ENCODE measurements around the gene MINDY4. TPM values are rescaled to one million over a fixed set of nuclear protein-coding genes. Genes with fewer than 3 reads are reported as not detected.

MINDY4 gene
- total RNA-seq, 6 donors from 2014 or later, result 7.7 to 43.0 (median 19.4) TPM

DNA sequence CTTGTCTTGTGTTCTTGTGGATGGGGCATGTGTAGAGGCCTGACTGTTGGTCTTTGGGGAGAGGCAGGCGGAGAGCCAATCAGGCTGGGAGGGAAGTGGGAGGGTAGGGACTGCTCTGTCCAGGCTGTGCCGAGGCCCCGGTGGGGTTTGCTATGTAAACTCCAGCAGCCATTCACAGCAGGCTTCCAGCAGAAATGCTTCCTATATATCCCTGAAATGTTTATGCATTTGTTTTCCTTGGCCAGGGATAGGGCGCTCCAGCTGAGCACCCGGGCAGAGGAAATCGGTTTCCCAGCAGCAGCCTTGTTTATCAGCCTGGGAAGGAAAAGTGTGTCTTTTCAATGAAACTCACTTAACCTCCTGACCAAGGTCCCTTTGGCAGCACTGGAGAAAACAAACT, 122.1 kb downstream of the MINDY4 start:
- WGBS, 2 donors, result 15 to 34% methylated on average over 5 to 6 of the region's 6 CpGs
- ATAC-seq (ENCODE audit: low FRiP score in 2 of 2) (no peak), DNase-seq (peak in 1 of 2 donors; percentile 59)
- no peaks in the 10 kb centered on the region for H3K27me3 ChIP-seq
- peak; percentile 47 to 59 for TF ChIP-seq POLR2AphosphoS5 (IDR thresholded peaks at IDR 0.05)
- peak in 1 of 4 donors; percentile 38 for TF ChIP-seq EP300 (IDR thresholded peaks at IDR 0.05)
- TF ChIP-seq POLR2A (IDR thresholded peaks at IDR 0.05), result no peak
- TF ChIP-seq, protein P1, sequence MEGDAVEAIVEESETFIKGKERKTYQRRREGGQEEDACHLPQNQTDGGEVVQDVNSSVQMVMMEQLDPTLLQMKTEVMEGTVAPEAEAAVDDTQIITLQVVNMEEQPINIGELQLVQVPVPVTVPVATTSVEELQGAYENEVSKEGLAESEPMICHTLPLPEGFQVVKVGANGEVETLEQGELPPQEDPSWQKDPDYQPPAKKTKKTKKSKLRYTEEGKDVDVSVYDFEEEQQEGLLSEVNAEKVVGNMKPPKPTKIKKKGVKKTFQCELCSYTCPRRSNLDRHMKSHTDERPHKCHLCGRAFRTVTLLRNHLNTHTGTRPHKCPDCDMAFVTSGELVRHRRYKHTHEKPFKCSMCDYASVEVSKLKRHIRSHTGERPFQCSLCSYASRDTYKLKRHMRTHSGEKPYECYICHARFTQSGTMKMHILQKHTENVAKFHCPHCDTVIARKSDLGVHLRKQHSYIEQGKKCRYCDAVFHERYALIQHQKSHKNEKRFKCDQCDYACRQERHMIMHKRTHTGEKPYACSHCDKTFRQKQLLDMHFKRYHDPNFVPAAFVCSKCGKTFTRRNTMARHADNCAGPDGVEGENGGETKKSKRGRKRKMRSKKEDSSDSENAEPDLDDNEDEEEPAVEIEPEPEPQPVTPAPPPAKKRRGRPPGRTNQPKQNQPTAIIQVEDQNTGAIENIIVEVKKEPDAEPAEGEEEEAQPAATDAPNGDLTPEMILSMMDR (IDR thresholded peaks at IDR 0.05), result no peak
- peak overlapping the region; percentile 48 to 85 (median 76) for H3K27ac ChIP-seq
- H3K9me3 ChIP-seq, result no peaks in the 10 kb centered on the region
- peaks cover 63 to 77% (median 68%) of the 10 kb centered on the region in 4 donors for H3K4me1 ChIP-seq
- no peak overlapping the region for H3K4me3 ChIP-seq
- H3K36me3 ChIP-seq, result peaks cover 0 to 6% (median 0%) of the 10 kb centered on the region in 4 donors

DNA sequence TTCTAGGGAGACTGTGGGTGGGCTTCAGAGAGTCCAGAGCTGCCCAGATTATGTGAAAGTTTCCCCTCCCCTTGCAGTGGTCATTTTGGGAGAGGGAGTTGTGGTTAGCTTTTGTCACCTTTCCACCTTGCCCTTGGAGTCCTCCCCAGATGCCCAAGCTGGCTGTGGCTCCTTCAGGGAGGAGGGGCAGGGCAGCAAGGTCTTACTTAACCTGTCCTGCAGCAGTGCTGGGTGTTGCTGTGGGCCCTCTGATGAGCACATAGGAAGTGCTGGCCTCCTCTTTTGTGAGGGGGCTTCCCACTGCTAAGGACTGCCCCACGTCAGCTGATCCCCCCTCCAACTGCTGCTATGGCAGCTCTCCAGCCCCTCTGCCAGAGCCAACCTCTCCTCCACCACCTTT, 122.8 kb downstream of the MINDY4 start:
- no peaks in the 10 kb centered on the region for H3K9me3 ChIP-seq
- WGBS, 2 donors, result 0 to 50% methylated on average over 1 of the region's 1 CpG
- DNase-seq, result no peak
- no peak overlapping the region for H3K4me3 ChIP-seq
- TF ChIP-seq POLR2AphosphoS5 (IDR thresholded peaks at IDR 0.05), result no peak
- ATAC-seq (ENCODE audit: low FRiP score in 2 of 2), result no peak
- no peaks in the 10 kb centered on the region for H3K27me3 ChIP-seq
- H3K36me3 ChIP-seq, result peaks cover 0 to 6% (median 0%) of the 10 kb centered on the region in 4 donors
- peak overlapping the region; percentile 48 to 85 (median 76) for H3K27ac ChIP-seq
- H3K4me1 ChIP-seq, result peaks cover 68 to 77% (median 72%) of the 10 kb centered on the region in 4 donors

DNA sequence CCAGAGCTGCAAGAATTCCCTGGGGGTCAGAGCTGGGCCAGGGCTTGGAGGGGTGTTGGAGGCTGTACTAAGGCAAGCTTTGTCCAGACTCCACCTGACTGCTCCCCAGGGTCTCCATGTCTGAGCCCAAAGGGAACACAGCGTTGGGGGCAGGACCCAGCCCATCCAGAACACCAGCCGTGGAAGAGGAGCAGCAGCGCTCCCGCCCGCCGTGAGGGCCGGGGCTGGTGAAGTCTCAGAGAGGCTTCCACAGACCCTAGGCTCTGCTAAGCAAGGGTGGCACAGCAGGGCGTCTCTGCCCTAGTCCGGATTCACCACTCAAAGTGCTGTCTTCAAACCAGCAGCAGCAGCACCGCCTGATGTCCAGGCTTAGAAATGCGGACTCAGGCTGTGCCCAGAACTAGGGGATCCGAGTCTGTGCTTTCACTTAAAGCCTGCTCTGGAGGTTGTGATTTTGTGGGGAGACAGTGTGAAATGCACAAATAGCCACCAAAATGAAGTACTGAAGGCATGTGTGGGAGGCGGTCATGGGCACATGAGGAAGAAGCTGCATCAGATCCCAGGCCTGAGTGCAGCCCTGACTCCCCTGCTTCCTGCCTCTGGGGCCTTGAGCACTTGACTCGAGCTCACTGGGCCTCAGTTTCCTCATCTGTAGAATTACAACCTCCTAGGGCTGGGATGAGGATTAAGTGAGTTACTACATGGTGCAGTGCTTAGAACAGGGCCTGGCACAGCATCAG, 123.8 kb downstream of the MINDY4 start:
- 84 to 87% methylated on average over 4 to 14 of the region's 14 CpGs for WGBS, 2 donors
- Histone ChIP-seq H3K4me3 (no peak overlapping the region), H3K27me3 (no peaks in the 10 kb centered on the region), H3K27ac (peak overlapping the region; percentile 55 to 85 (median 76)), H3K4me1 (peaks cover 75 to 82% (median 77%) of the 10 kb centered on the region in 4 donors), H3K36me3 (peaks cover 0 to 6% (median 0%) of the 10 kb centered on the region in 4 donors), H3K9me3 (no peaks in the 10 kb centered on the region)
- TF ChIP-seq POLR2A (IDR thresholded peaks at IDR 0.05), result no peak
- TF ChIP-seq, protein P1 (IDR thresholded peaks at IDR 0.05), result peak in 2 of 6 experiments; percentile 6 to 10
- ATAC-seq (ENCODE audit: low FRiP score in 2 of 2), result no peak
- no peak for DNase-seq

DNA sequence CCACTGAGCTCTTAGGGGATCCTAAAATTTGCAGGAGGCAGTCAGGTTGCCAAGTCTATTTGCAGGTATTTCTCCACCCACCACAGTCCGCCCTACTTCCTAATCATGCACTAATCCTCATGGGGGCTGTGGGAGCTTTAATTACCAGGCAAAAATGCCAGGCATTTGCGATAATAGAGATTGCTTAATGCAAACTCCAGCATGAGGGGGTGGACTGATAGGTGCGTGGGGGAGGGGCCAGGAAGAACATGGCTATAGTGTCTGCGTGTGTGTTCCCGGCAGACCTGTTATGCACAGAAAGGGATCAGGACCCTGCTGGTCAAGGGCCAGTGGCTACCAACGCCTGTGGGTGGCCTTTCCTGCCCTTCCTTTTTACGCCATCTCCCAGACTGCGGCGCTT, 124.8 kb downstream of the MINDY4 start:
- TF ChIP-seq EP300 (IDR thresholded peaks at IDR 0.05), result no peak
- TF ChIP-seq, protein P1 (IDR thresholded peaks at IDR 0.05), result peak in 1 of 6 experiments; percentile 12
- peak in 1 of 2 donors; percentile 11 for TF ChIP-seq POLR2AphosphoS5 (IDR thresholded peaks at IDR 0.05)
- H3K27ac ChIP-seq, result peak overlapping the region; percentile 79 to 85 (median 83)
- H3K27me3 ChIP-seq, result no peaks in the 10 kb centered on the region
- H3K36me3 ChIP-seq, result peaks cover 0 to 6% (median 0%) of the 10 kb centered on the region in 4 donors
- no peaks in the 10 kb centered on the region for H3K9me3 ChIP-seq
- peak in 1 of 2 donors; percentile 79 for DNase-seq
- H3K4me3 ChIP-seq, result no peak overlapping the region
- peaks cover 76 to 87% (median 83%) of the 10 kb centered on the region in 4 donors for H3K4me1 ChIP-seq
- peak; percentile 20 to 21 for ATAC-seq (ENCODE audit: low FRiP score in 2 of 2)
- 62 to 75% methylated on average over 9 of the region's 9 CpGs for WGBS, 2 donors

DNA sequence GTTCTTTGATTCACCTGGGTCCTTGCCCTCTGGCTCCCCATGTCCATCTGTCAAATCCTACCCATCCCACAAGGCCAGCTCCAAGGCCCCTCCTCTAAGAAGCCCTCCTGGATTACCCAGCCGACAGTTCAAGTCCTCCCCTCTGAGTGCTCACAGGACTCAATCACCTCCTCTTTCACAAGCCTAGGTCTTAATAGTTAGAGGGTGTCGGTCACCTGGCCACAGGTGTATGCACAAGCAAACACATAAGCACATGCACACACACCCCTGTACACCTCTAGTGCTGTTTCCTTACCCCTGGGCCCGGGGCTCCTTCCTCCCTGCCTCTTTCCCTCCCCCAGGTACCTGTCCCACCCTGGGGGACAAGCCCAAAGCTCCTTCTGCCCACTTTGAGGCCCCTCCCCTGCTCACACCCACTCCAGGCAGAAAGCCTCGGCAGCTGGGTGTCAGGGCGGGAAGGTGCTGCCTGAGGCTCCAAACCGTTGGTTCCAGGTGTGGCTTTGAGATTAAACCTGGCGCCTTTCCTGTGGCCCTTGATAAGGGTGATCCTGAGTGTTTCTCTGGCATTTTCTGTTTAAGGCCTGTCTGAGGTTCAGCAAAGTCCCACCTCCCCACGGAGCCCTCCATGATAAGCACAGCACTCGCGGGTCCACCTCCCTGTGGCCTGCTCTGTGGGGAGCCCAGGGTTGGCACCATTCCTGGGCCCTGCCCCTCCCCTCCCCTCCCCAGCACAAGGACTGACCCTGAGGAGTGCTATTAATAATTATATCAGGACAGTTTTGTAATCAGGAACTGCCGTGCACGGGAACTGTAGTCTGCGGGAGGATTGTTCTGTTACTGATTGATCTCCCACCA, 125.8 kb downstream of the MINDY4 start:
- H3K9me3 ChIP-seq, result no peaks in the 10 kb centered on the region
- peaks cover 0 to 4% (median 0%) of the 10 kb centered on the region in 4 donors for H3K36me3 ChIP-seq
- H3K4me3 ChIP-seq, result peak overlapping the region in 1 of 4 donors; percentile 2
- peak overlapping the region; percentile 79 to 85 (median 83) for H3K27ac ChIP-seq
- H3K4me1 ChIP-seq, result peaks cover 76 to 95% (median 85%) of the 10 kb centered on the region in 4 donors
- TF ChIP-seq, protein P1 (IDR thresholded peaks at IDR 0.05), result no peak
- TF ChIP-seq EP300 (IDR thresholded peaks at IDR 0.05) (no peak), POLR2AphosphoS5 (IDR thresholded peaks at IDR 0.05) (no peak)
- 26 to 39% methylated on average over 13 of the region's 13 CpGs for WGBS, 2 donors
- ATAC-seq (ENCODE audit: low FRiP score in 2 of 2), result peak; percentile 38 to 86
- DNase-seq, result peak in 1 of 2 donors; percentile 84
- H3K27me3 ChIP-seq, result no peaks in the 10 kb centered on the region
